ENCODE results near the gene RANGAP1. TPM values are rescaled to one million over a fixed set of nuclear protein-coding genes. Genes with fewer than 3 reads are reported as not detected.

RANGAP1 gene
- total RNA-seq, 1 donor from 2014 or later, result 43.8 TPM

- H3K36me3 ChIP-seq, result no peaks in the 10 kb centered on the region
- no peak for DNase-seq
- H3K27ac ChIP-seq, result peak overlapping the region; percentile 65
- no peak for ATAC-seq
- peak overlapping the region; percentile 55 for H3K4me3 ChIP-seq
- no peaks in the 10 kb centered on the region for H3K9me3 ChIP-seq
- peaks cover 25% of the 10 kb centered on the region for H3K4me1 ChIP-seq
- intact Hi-C loops (cut with DNase I), result no loop called here
- H3K27me3 ChIP-seq (ENCODE audit: low read depth), result no peaks in the 10 kb centered on the region
- TF ChIP-seq CTCF (IDR thresholded peaks at IDR 0.05), result no peak
Measured at GRCh38 chr22:41238570-41239442, 47.2 kb downstream of the RANGAP1 start.

- ATAC-seq, result peak; percentile 93
- H3K27ac ChIP-seq, result peak overlapping the region; percentile 65
- TF ChIP-seq CTCF (IDR thresholded peaks at IDR 0.05), result peak; percentile 79
- no peaks in the 10 kb centered on the region for H3K27me3 ChIP-seq (ENCODE audit: low read depth)
- intact Hi-C loops (cut with DNase I), result no loop called here
- H3K4me3 ChIP-seq, result peak overlapping the region; percentile 55
- no peaks in the 10 kb centered on the region for H3K36me3 ChIP-seq
- peaks cover 25% of the 10 kb centered on the region for H3K4me1 ChIP-seq
- no peaks in the 10 kb centered on the region for H3K9me3 ChIP-seq
- DNase-seq, result peak; percentile 91
Measured at GRCh38 chr22:41237707-41238569, 48.0 kb downstream of the RANGAP1 start.

- no peak for TF ChIP-seq CTCF (IDR thresholded peaks at IDR 0.05)
- H3K36me3 ChIP-seq, result no peaks in the 10 kb centered on the region
- H3K27ac ChIP-seq, result peak overlapping the region; percentile 65
- peak; percentile 15 to 28 for ATAC-seq
- H3K4me1 ChIP-seq, result peaks cover 25% of the 10 kb centered on the region
- DNase-seq, result no peak
- no peaks in the 10 kb centered on the region for H3K27me3 ChIP-seq (ENCODE audit: low read depth)
- peak overlapping the region; percentile 55 for H3K4me3 ChIP-seq
- no peaks in the 10 kb centered on the region for H3K9me3 ChIP-seq
- intact Hi-C loops (cut with DNase I), result no loop called here
Measured at GRCh38 chr22:41237036-41237706, 48.8 kb downstream of the RANGAP1 start.

- H3K27me3 ChIP-seq (ENCODE audit: low read depth), result no peaks in the 10 kb centered on the region
- H3K4me3 ChIP-seq, result no peak overlapping the region
- no peak for DNase-seq
- no peak for ATAC-seq
- intact Hi-C loops (cut with DNase I), result no loop called here
- no peak for TF ChIP-seq CTCF (IDR thresholded peaks at IDR 0.05)
- no peak overlapping the region for H3K27ac ChIP-seq
- peaks cover 25% of the 10 kb centered on the region for H3K4me1 ChIP-seq
- H3K9me3 ChIP-seq, result no peaks in the 10 kb centered on the region
- H3K36me3 ChIP-seq, result peaks cover 10% of the 10 kb centered on the region
Measured at GRCh38 chr22:41234815-41235695, 50.9 kb downstream of the RANGAP1 start.

Data from lower lobe of right lung (tissue), 2 donors.